ENCODE data around the gene SDHB. TPM values are rescaled to one million over a fixed set of nuclear protein-coding genes. Genes with fewer than 3 reads are reported as not detected.

SDHB gene
- total and polyA plus RNA-seq, 2 donors (not counting 1 experiment from before 2014, with no cell fraction given), result 58.0 to 61.0 TPM

DNA sequence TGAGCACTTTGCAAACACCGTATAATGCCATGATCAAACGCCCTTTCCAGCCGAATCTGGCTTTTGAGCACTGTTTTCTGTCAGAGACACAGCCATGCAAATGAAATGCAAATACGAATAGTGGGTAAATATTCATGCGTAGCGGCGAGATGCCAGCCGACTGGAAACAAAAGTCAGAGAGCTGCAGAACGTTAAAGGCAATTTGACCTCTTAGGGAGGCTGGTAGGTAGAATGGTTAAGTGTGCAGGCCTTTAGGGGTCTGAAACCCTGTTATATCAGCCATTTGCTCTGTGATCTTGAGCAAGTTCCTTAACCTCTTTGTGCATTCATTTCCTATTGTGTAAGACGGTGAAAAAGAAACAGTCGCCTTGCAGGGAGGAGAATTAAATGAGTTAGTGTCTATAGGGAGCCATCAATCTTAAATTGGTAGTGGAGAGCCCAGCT, 6.5 kb upstream of the SDHB start:
- Histone ChIP-seq H2AFZ (ENCODE audit: insufficient read depth, low read depth, low read length, poor library complexity, severe bottlenecking) (no peak overlapping the region), H3K9me3 (ENCODE audit: control extremely low read depth in 1 of 3, control insufficient read depth in 2 of 3, insufficient read depth in 1 of 3, low read length in 2 of 3) (peaks cover 0 to 6% (median 2%) of the 10 kb centered on the region in 3 donors), H3K4me2 (replicated peaks; ENCODE audit: low read depth, low read length, poor library complexity, severe bottlenecking) (peak overlapping the region; percentile 42), H3K4me1 (ENCODE audit: control insufficient read depth in 2 of 2, insufficient read depth in 2 of 2, low read length in 2 of 2) (peaks cover 5 to 10% of the 10 kb centered on the region in 2 donors), H3K27ac (ENCODE audit: low read length in 2 of 2) (no peak overlapping the region), H3K9ac (ENCODE audit: low read length) (no peak overlapping the region), H3K36me3 (replicated peaks in 1 of 2; ENCODE audit: control extremely low read depth in 1 of 2, control insufficient read depth in 1 of 2, extremely low read depth in 1 of 2, insufficient read depth in 2 of 2, low read length in 1 of 2) (no peaks in the 10 kb centered on the region), H3K27me3 (replicated peaks in 1 of 4; ENCODE audit: control extremely low read depth in 1 of 4, control insufficient read depth in 3 of 4, insufficient read depth in 4 of 4, low read length in 3 of 4) (no peaks in the 10 kb centered on the region), H4K20me1 (ENCODE audit: control insufficient read depth, insufficient read depth, low read length, poor library complexity, severe bottlenecking) (no peaks in the 10 kb centered on the region), H3K79me2 (ENCODE audit: control insufficient read depth, insufficient read depth, low read length) (no peaks in the 10 kb centered on the region), H3K4me3 (ENCODE audit: control extremely low read depth in 1 of 5, extremely low read depth in 1 of 5, insufficient read depth in 1 of 5, low read depth in 2 of 5, low read length in 4 of 5) (peak overlapping the region in 1 of 5 experiments; percentile 20)
- Mint-ChIP-seq H3K4me1 (peaks cover 13% of the 10 kb centered on the region), H3K27me3 (peaks cover 6% of the 10 kb centered on the region), H3K27ac (no peak overlapping the region), H3K4me3 (peak overlapping the region; percentile 21), H3K9me3 (ENCODE audit: insufficient read depth) (no peaks in the 10 kb centered on the region)
- no peak for TF ChIP-seq EZH2 (IDR thresholded peaks at IDR 0.05; ENCODE audit: borderline replicate concordance, insufficient read depth, low read depth, low read length, poor library complexity, severe bottlenecking)
- intact Hi-C loops (cut with micrococcal nuclease), result no loop called here
- peak; percentile 38 for DNase-seq
- 61% methylated on average over 11 of the region's 11 CpGs for WGBS (ENCODE audit: insufficient coverage)
- CTCF ChIA-PET, result interaction anchor here (0.6 to 2.1 kb wide), 14 partner anchors 15 to 369 kb away, joined by 3 to 23 read pairs (median 4); no protein-coding TSS in a partner anchor
- POLR2A ChIA-PET, result no interaction called here
- peak; percentile 19 for ATAC-seq (ENCODE audit: low read depth)

DNA sequence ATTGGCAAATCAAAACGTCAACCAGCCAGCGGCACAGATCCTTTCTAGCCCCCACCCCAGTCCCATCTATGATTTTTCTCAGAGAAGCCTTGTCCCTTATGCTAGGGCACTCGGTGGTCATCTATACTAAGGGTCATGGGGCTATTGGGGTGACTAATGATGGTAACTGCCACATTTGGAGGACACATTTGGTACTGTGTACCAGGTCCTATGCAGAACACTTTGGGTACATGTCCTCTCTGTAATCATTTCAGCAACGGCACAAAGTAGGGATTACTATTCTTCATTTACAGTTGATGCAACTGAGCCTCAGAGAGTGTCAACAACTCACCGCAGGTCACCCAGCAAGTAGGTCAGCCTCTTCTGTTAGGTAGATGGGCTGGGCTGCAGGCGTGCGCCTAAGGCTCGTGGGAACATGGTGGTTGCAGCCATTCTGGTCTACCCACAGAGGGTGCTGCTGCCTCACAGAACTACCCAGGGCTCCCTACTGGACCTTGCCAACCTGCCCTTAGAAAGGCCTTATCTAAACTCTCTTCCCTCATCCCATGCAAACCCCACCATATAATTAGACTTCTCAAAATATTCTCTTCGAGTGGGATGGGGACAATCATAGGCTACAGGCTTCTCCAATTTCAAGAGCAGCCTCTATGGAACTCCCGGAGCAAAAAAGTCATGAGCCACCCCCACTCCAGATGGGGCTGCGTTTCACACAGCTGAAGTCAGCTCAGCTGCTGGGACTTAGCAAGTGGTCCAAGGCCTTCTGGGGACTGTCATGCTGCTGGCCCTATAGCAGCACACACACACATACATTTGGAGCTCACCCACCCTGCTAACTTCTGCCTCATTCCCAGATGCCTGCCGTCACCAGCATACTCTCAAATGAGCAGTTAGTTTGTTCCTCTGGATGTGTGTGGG, 5.8 kb upstream of the SDHB start:
- ChIA-PET POLR2A (no interaction called here), CTCF (interaction anchor here (0.6 to 2.1 kb wide), 12 partner anchors 16 to 370 kb away, joined by 3 to 23 read pairs (median 4); no protein-coding TSS in a partner anchor)
- 42% methylated on average over 10 of the region's 12 CpGs for WGBS (ENCODE audit: insufficient coverage)
- Histone ChIP-seq H3K27me3 (replicated peaks in 1 of 4; ENCODE audit: control extremely low read depth in 1 of 4, control insufficient read depth in 3 of 4, insufficient read depth in 4 of 4, low read length in 3 of 4) (no peaks in the 10 kb centered on the region), H3K4me3 (ENCODE audit: control extremely low read depth in 1 of 5, extremely low read depth in 1 of 5, insufficient read depth in 1 of 5, low read depth in 2 of 5, low read length in 4 of 5) (peak overlapping the region in 1 of 5 experiments; percentile 20), H4K20me1 (ENCODE audit: control insufficient read depth, insufficient read depth, low read length, poor library complexity, severe bottlenecking) (no peaks in the 10 kb centered on the region), H3K9ac (ENCODE audit: low read length) (no peak overlapping the region), H3K4me2 (replicated peaks; ENCODE audit: low read depth, low read length, poor library complexity, severe bottlenecking) (peak overlapping the region; percentile 42), H3K4me1 (ENCODE audit: control insufficient read depth in 2 of 2, insufficient read depth in 2 of 2, low read length in 2 of 2) (peaks cover 5 to 10% of the 10 kb centered on the region in 2 donors), H3K79me2 (ENCODE audit: control insufficient read depth, insufficient read depth, low read length) (peaks cover under 1% of the 10 kb centered on the region), H2AFZ (ENCODE audit: insufficient read depth, low read depth, low read length, poor library complexity, severe bottlenecking) (no peak overlapping the region), H3K27ac (ENCODE audit: low read length in 2 of 2) (no peak overlapping the region), H3K9me3 (ENCODE audit: control extremely low read depth in 1 of 3, control insufficient read depth in 2 of 3, insufficient read depth in 1 of 3, low read length in 2 of 3) (no peaks in the 10 kb centered on the region), H3K36me3 (replicated peaks in 1 of 2; ENCODE audit: control extremely low read depth in 1 of 2, control insufficient read depth in 1 of 2, extremely low read depth in 1 of 2, insufficient read depth in 2 of 2, low read length in 1 of 2) (no peaks in the 10 kb centered on the region)
- peaks cover 6% of the 10 kb centered on the region for H3K27me3 Mint-ChIP-seq
- ATAC-seq (ENCODE audit: low read depth), result peak; percentile 97
- H3K4me1 Mint-ChIP-seq, result peaks cover 15% of the 10 kb centered on the region
- H3K27ac Mint-ChIP-seq, result no peak overlapping the region
- no peak for TF ChIP-seq EZH2 (IDR thresholded peaks at IDR 0.05; ENCODE audit: borderline replicate concordance, insufficient read depth, low read depth, low read length, poor library complexity, severe bottlenecking)
- TF ChIP-seq, protein P1, sequence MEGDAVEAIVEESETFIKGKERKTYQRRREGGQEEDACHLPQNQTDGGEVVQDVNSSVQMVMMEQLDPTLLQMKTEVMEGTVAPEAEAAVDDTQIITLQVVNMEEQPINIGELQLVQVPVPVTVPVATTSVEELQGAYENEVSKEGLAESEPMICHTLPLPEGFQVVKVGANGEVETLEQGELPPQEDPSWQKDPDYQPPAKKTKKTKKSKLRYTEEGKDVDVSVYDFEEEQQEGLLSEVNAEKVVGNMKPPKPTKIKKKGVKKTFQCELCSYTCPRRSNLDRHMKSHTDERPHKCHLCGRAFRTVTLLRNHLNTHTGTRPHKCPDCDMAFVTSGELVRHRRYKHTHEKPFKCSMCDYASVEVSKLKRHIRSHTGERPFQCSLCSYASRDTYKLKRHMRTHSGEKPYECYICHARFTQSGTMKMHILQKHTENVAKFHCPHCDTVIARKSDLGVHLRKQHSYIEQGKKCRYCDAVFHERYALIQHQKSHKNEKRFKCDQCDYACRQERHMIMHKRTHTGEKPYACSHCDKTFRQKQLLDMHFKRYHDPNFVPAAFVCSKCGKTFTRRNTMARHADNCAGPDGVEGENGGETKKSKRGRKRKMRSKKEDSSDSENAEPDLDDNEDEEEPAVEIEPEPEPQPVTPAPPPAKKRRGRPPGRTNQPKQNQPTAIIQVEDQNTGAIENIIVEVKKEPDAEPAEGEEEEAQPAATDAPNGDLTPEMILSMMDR (IDR thresholded peaks at IDR 0.05), result peak; percentile 72
- intact Hi-C loops (cut with micrococcal nuclease), result loop anchor here (1.0 kb wide), 1 partner anchor 178 kb away; no protein-coding TSS in a partner anchor
- H3K4me3 Mint-ChIP-seq, result peak overlapping the region; percentile 21
- DNase-seq, result peak; percentile 65
- H3K9me3 Mint-ChIP-seq (ENCODE audit: insufficient read depth), result no peaks in the 10 kb centered on the region

All from B cell (primary cell).